AG04449 (cell line): ENCODE results near the gene INKA2.

Experiments
- CTCF ChIA-PET: fragments of 350-600 bp; formaldehyde crosslinking; extraction: SDS; loops from one replicate; lab custom pipeline; 2021; ENCODE audit warnings: antibody characterized with exemption; lab: Yijun Ruan, JAX
- POLR2A ChIA-PET: fragments of 400-600, 350-600 bp; formaldehyde crosslinking; extraction: SDS; loops from one replicate; lab custom pipeline; 2020; ENCODE audit warnings: antibody characterized with exemption, inconsistent platforms; lab: Yijun Ruan, JAX
- DNase-seq: peaks from one replicate; pipeline ENCODE4 v3.0.0-alpha.2; 2010; ENCODE audit warnings: low read depth, low spot score
- H3K4me3 ChIP-seq: 2 replicates; pipeline ENCODE4 v1.5.1; 2011; ENCODE audit warnings: low read depth, mild to moderate bottlenecking, control low read depth, low read length
- CTCF ChIP-seq: IDR thresholded peaks from one replicate; pipeline ENCODE4 v1.5.1; 2011; ENCODE audit warnings: mild to moderate bottlenecking, moderate library complexity, low read length, control low read depth, inconsistent platforms; ENCODE audit not compliant: insufficient read depth; ENCODE audit errors: missing control alignments

The INKA2 gene

DNA sequence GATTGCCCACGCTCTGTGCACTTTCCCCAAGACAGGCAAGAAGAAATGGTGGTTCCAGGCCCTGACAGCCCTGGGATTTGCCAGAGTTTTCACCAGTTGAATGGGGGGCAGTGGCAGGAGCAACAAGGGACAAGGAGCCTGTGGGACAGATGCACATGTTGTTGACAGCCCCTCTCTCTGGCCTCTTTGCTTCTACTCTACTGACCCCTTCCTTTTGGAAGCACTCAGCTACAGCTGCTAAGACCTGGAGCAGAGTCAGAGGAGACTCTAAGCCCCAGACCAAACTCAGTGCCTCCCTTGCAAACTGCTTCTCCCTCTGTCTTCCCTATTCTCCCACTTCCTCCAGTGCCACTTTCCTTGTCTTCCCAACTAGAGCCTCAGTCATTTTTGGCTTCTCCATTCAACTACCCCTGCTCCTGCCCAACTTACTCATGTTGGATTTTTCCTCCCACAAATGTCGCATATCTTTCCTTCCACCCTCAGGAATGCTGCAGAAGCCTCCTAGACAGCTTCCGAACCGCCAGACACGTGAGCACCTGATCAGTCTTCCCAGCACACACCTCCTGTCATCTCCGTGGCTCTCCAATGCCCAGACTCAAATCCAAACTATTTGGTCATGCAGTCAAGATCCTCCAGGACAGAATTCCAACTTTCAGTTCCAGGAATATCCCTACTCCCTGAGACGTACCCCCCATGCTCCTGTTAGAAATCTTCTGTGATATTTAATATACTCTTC, 9.1 kb downstream of the INKA2 start:
- no peak for TF ChIP-seq CTCF
- CTCF ChIA-PET = interaction anchor here (1.0 to 3.7 kb wide), 3 partner anchors 8 to 14 kb away, joined by 3 to 45 read pairs (median 26); partner anchors contain the start of gene INKA2
- DNase-seq = no peak
- POLR2A ChIA-PET = no interaction called here
- no peak overlapping the region for H3K4me3 ChIP-seq

- no peak overlapping the region for H3K4me3 ChIP-seq
- ChIA-PET CTCF (interaction anchor here (0.8 to 3.7 kb wide), 6 partner anchors 8 to 28 kb away, joined by 3 to 45 read pairs (median 4); partner anchors contain the start of gene INKA2), POLR2A (no interaction called here)
- TF ChIP-seq CTCF = no peak
- no peak for DNase-seq
Measured at GRCh38 chr1:111729271-111729921, 9.8 kb downstream of the INKA2 start.

DNA sequence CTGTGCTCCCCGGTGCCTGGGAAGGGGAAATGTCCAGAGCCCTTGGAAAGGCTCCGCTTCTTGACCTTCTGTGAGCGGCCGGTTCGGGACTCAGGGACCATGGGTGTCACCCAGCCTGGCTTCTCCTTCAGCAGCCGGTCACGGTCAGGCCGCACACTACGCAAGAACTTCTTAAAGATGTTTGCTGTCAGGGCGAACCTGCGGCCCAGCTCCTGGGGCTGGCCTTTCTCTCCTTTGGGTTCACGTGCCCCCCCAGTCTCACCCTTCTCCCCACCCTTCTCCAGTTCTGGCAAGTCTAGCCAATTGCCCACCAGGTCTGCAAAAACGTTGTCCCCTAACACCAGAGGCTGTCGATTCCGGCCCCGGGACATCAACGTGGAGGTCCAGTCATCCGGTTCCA, 12.1 kb downstream of the INKA2 start:
- ChIA-PET POLR2A (no interaction called here), CTCF (interaction anchor here (0.7 to 3.7 kb wide), 3 partner anchors 11 to 43 kb away, joined by 5 to 45 read pairs (median 26); partner anchors contain the start of gene INKA2)
- no peak for TF ChIP-seq CTCF
- no peak overlapping the region for H3K4me3 ChIP-seq
- no peak for DNase-seq

- ChIA-PET CTCF (interaction anchor here (0.8 to 1.6 kb wide), 5 partner anchors 9 to 41 kb away, joined by 3 to 5 read pairs (median 4); no protein-coding TSS in a partner anchor), POLR2A (no interaction called here)
- DNase-seq = no peak
- TF ChIP-seq CTCF = no peak
- no peak overlapping the region for H3K4me3 ChIP-seq
Measured at GRCh38 chr1:111725192-111725591, 14.0 kb downstream of the INKA2 start.

DNA sequence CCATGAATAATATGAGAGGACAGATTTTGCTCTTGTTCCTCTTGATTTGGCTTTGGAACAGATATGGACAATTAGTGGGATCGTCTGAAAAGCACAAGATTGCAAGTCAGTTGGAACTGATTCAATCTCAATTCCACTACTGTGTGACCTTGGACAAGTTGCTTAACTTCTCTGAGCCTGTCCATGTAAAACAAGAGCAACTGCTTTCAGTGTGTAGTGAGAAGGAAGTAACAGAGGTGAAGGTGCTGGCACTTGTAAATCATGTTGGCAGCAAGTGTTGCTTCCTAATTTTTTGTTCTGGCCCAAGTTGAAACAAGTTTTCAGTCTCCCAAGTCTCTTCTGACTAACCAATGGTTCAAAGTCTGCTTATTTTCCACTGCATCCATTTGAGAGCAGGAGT, 15.3 kb downstream of the INKA2 start:
- no peak for TF ChIP-seq CTCF
- POLR2A ChIA-PET = no interaction called here
- CTCF ChIA-PET = interaction anchor here (1.6 kb wide), 1 partner anchor 42 kb away, joined by 3 read pairs; no protein-coding TSS in a partner anchor
- no peak overlapping the region for H3K4me3 ChIP-seq
- DNase-seq = no peak
